NCI-H82 (cell line): ENCODE data around the gene PLIN3.
"Not testable (repeated sequence)": the region's sequence is repeated elsewhere in the genome, so short reads cannot be mapped to it uniquely, and the experiment has no call there.

Source experiments
- DNase-seq: peaks from one replicate; lab custom pipeline; 2025; lab: John Stamatoyannopoulos, UW

The PLIN3 gene

GRCh38 chr19:4867534-4868285 is at the start of gene PLIN3:
Gene PLIN3 (minus strand): TSS chr19:4867667. CDS start chr19:4861394, 6,273 bp downstream.
- peak; percentile 81 for DNase-seq

- DNase-seq, result no peak
Measured at GRCh38 chr19:4916292-4917082, 49.0 kb upstream of the PLIN3 start.

- DNase-seq, result peak; percentile 56
Measured at GRCh38 chr19:4914736-4915501, 47.5 kb upstream of the PLIN3 start.

GRCh38 chr19:4913996-4914735 is 46.7 kb upstream of the PLIN3 start:
- no peak for DNase-seq

GRCh38 chr19:4911786-4912672 is 44.6 kb upstream of the PLIN3 start:
- peak; percentile 75 for DNase-seq

- DNase-seq, result peak; percentile 26
Measured at GRCh38 chr19:4911314-4911713, 43.8 kb upstream of the PLIN3 start.

- peak; percentile 33 for DNase-seq
Measured at GRCh38 chr19:4910594-4911281, 43.3 kb upstream of the PLIN3 start.

- peak; percentile 95 for DNase-seq
Measured at GRCh38 chr19:4909897-4910593, 42.6 kb upstream of the PLIN3 start.

- DNase-seq, result peak; percentile 83
Measured at GRCh38 chr19:4909156-4909896, 41.9 kb upstream of the PLIN3 start, which contains the start of gene UHRF1. Gene UHRF1 (plus strand): TSS chr19:4909501. CDS start chr19:4910886, 1,385 bp downstream.

GRCh38 chr19:4908781-4909155 is 41.3 kb upstream of the PLIN3 start:
- no peak for DNase-seq

GRCh38 chr19:4908360-4908759 is 40.9 kb upstream of the PLIN3 start:
- DNase-seq, result peak; percentile 14

GRCh38 chr19:4906963-4907362 is 39.5 kb upstream of the PLIN3 start:
- DNase-seq, result peak; percentile 38

- DNase-seq, result no peak
Measured at GRCh38 chr19:4904481-4904880, 37.0 kb upstream of the PLIN3 start.

- DNase-seq, result no peak
Measured at GRCh38 chr19:4902796-4903195, 35.3 kb upstream of the PLIN3 start, which contains the start of gene ARRDC5. Gene ARRDC5 (minus strand): TSS chr19:4902896. CDS start chr19:4902825, 71 bp downstream.

- DNase-seq, result not testable (repeated sequence)
Measured at GRCh38 chr19:4900879-4901278, 33.4 kb upstream of the PLIN3 start.

GRCh38 chr19:4897146-4897545 is 29.7 kb upstream of the PLIN3 start:
- DNase-seq, result no peak

GRCh38 chr19:4896372-4896771 is 28.9 kb upstream of the PLIN3 start:
- no peak for DNase-seq

- DNase-seq, result not testable (repeated sequence)
Measured at GRCh38 chr19:4892962-4893361, 25.5 kb upstream of the PLIN3 start.

GRCh38 chr19:4891066-4891465 is 23.6 kb upstream of the PLIN3 start:
- no peak for DNase-seq
